Activated CD8-positive, alpha-beta memory T cell treated with anti-CD3 and anti-CD28 coated beads for 48 hours (primary cell): ENCODE results near the gene CEMIP.
A peak's percentile ranks its signal among the peaks of the same experiment; 100 is the strongest.
"Not testable (repeated sequence)": the region's sequence is repeated elsewhere in the genome, so short reads cannot be mapped to it uniquely, and the experiment has no call there.

Experiments
- DNase-seq, 3 experiments: peaks; one replicate each; pipeline ENCODE4 v3.0.0-alpha.2; 2020; ENCODE audit warnings: low read depth in 2 of 3, low spot score in 2 of 3

CEMIP gene

DNA sequence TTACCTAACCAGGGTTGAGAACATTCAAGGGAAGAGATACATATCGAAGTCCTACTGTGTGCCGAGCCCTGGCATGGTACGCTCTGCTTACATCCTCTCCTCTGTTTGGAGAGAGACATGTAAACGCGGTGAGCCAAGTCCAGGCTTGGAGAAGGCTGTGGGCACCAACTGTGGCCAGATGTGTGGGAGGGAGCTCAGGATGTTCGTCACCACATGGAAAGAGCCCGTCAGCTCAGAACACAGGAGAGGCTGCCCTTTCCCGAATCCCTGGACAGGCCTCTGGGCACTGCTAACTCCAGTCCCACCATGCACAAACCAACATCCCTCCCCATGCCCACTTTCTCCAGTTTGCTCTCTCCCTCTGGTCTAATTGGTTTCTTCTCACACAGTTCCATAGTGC, 167.4 kb downstream of the CEMIP start:
- no peak for DNase-seq

DNA sequence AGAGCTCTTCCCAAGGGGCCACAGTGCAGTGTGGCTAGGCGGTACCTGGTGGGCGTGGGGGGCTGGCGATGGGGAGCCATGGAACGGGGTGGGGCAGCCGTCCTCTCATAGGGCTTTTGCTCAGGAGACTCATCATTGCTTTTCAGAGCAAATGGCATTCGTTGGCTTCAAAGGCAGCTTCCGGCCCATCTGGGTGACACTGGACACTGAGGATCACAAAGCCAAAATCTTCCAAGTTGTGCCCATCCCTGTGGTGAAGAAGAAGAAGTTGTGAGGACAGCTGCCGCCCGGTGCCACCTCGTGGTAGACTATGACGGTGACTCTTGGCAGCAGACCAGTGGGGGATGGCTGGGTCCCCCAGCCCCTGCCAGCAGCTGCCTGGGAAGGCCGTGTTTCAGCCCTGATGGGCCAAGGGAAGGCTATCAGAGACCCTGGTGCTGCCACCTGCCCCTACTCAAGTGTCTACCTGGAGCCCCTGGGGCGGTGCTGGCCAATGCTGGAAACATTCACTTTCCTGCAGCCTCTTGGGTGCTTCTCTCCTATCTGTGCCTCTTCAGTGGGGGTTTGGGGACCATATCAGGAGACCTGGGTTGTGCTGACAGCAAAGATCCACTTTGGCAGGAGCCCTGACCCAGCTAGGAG, 169.6 kb downstream of the CEMIP start:
- no peak for DNase-seq

DNA sequence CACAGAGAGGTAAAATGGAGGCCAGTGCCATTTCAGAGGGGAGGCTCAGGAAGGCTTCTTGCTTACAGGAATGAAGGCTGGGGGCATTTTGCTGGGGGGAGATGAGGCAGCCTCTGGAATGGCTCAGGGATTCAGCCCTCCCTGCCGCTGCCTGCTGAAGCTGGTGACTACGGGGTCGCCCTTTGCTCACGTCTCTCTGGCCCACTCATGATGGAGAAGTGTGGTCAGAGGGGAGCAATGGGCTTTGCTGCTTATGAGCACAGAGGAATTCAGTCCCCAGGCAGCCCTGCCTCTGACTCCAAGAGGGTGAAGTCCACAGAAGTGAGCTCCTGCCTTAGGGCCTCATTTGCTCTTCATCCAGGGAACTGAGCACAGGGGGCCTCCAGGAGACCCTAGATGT, 170.6 kb downstream of the CEMIP start:
- DNase-seq, result no peak

DNA sequence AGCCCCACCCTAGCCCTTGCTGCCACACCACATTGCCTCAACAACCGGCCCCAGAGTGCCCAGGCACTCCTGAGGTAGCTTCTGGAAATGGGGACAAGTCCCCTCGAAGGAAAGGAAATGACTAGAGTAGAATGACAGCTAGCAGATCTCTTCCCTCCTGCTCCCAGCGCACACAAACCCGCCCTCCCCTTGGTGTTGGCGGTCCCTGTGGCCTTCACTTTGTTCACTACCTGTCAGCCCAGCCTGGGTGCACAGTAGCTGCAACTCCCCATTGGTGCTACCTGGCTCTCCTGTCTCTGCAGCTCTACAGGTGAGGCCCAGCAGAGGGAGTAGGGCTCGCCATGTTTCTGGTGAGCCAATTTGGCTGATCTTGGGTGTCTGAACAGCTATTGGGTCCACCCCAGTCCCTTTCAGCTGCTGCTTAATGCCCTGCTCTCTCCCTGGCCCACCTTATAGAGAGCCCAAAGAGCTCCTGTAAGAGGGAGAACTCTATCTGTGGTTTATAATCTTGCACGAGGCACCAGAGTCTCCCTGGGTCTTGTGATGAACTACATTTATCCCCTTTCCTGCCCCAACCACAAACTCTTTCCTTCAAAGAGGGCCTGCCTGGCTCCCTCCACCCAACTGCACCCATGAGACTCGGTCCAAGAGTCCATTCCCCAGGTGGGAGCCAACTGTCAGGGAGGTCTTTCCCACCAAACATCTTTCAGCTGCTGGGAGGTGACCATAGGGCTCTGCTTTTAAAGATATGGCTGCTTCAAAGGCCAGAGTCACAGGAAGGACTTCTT, 171.3 kb downstream of the CEMIP start:
- DNase-seq, result no peak

DNA sequence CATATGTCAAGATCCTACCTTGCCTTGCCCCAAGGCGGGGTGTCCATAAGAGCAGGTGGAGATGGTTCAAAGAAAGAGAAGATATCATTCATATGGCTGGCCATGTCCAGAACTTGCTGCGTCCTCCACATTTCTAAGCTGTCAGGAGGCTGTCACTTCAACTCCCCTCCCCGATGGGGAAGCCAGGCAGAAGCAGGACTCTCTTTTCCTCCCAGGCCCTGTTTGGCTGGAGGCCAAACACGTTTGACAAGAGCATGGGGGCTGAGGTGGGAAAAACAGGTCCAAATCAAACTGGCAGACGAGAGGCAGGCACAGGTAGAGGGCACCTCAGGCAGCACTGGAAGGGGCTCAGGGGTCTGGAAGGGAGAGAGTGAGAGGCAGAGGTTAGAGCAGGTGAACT, 172.8 kb downstream of the CEMIP start:
- DNase-seq, result no peak

DNA sequence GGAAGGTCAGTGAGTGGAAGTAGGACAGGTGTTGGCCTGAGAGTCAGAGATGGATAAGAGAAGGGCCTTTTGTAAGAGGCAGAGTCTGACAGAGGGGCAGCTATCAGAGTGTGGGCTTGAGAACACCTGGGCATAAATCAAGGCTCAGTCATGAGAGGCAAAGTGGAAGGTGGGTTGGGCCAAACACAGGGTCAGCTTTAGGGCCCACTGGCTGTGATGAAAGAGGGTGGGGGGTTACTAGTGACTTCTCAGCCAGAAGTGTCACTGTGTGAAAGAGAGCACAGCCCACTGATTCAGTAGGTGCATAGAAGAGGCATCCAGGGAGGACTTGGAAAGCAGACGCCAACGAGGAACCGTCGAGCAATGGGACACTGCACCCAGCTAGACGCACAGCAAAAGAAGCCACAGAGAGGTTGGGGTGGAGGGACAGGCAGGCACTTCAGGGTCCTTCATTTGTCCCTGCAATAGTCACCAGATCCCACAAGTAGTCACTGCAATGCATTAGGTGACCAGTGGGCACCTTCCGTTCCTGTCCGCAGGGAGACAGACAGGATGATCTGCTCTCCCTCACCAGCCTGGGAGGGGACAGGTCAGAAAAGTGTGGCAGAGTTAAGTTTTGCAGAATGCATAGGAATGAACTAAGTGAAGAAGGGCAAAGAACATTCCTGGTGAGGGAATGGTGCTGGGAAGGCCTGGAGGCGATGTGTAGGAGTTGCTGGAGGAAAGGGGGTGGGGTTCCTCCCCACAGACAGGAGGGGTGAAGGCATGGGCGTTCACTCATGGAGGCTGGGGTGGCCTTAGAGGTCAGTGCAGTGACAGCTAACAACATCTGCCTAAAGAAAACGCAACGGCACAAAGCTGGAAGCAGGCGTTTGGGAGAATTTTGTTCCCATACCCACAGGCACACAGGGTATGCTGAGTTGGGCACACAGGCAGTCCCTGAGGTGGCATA, 174.1 kb downstream of the CEMIP start:
- no peak for DNase-seq

DNA sequence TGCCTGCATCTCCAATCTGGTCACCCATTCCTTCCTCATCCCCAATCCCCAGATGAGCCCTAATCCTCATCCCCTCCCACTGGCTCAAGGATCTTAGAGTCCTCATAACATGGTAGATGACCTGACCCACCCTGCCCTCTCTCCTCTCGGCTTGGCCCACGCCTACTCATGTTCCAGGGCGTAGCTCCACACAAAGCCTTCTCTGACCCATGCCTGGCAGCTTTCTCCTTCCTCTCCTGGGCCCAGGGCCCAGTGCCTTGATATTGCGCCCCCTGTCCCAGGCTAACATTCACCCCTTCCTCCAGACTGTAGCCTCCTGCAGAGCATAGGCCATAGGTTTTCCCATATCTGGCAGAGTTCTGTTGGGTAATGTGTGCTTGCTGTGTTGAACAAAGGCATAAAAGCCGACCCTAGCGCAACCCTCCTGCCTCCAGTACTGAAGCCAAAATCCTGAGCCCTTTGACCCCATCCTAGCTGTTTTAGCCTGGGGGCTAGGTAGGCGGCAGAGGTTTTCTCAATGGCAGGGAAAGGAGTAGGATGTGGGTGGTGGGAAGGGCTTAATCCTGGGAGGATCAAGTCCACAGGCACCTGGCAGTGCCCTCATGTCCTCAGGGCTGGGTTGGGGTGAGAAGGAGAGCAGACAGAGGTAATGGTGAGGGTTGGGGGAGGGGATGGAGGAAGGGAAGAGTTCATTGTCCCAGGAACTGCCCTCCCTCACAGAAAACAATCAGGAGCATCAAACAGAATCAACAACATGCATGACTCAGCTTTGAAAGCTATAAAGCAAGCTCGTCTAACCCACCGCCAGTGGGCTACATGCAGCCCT, 175.0 kb downstream of the CEMIP start:
- no peak for DNase-seq

DNA sequence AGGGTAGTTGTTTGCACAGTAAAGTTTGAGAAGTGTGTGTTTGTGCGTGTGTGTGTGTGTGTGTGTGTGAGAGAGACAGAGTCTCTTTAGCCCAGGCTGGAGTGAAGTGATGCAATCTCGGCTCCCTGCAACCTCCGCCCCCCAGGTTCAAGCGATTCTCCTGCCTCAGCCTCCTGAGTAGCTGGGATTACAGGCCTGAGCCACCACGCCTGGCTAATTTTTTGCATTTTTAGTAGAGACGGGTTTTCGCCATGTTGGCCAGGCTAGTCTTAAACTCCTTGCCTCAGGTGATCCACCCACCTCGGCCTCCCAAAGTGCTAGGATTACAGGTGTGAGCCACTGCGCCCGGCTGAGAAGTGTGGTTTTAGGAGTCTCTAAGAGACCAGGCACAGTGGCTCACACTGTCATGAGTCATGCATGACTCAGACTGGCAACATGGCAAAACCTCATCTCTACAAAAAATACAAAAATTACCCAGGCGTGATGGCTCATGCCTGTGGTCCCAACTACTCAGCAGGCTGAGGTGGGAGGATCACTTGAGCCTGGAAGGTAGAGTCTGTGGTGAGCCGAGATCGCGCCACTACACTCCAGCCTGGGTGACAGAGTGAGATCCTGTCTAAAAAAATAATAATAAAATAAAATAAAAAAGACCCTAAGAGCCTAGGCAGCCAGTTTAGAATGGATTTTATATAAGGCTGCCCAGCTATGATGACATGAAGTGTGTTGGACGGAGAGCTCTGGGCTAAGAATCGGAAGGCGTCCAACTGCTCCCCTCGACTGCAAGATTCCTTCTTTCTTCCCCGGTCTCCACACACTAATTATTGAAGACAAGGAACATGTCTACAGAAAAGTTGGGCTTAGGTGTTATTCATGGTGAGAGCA, 176.6 kb downstream of the CEMIP start:
- peak; percentile 12 to 41 (median 28) for DNase-seq

DNA sequence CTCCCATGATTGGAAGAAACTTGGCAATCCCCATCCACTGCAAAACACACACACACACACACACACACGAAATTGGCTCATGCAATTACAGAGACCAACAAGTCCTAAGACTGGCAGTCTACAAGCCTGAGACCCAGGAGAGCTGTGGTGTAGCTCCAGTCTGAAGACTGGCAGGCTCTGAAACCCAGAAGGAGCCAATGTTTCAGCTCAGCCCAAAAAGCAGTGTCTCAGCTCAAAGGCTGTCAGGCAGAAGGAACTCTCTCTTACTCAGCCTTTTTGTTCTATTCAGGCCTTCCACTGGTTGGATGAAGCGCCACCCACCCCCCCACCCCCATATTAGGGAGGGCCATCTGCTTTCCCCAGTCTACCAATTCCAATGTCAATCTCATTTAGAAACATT, 178.4 kb downstream of the CEMIP start:
- DNase-seq, result no peak

DNA sequence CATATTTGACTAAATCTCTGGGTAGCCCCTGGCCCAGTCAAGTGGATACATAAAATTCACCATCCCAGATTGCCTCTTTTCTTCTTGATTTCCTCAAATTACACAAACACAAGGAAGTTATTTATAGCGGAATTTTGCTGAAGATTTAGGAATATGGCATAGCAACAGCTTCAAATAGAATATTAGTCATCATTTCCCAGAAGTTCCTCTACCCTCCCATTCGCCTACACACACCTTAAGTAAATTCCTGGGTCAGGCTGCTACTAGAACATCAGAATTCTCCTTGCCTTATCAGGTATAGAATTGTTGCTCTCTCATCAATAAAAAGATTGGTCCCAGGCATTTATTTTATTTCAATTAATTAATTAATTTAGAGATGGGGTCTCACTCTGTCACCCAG, 178.8 kb downstream of the CEMIP start:
- no peak for DNase-seq

DNA sequence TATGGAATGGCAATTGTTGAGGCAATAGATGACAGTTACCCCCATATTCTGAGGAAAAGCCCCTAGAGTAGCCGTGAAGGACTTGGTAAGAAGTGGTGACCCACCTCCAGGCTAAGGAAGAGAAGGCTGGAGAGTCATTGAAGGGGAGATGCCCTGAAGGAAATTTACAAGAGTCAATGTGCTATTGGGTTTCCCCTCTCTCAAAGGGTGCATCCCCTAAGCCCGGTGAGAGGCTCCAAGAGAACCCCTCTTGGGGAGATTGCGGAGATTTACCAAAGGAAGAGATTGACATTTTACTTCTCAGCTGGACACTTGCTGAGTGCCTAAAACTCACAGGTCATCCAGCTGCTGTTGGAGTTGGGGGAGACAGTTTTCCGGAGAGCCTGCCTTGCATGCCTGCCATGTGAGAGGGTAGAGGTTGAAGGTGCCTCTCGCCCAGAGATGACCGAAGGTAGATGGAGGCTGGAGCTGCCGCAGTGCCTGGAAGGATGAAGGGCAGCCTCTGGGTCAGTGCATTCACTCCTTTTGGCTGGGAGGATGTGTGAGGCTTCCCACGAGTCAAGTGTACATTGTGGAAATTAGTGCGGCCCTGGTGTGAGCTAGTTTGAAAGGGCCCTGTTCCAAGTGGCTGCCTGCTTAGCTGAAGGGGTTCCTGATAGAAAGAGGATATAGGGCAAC, 179.8 kb downstream of the CEMIP start:
- no peak for DNase-seq

DNA sequence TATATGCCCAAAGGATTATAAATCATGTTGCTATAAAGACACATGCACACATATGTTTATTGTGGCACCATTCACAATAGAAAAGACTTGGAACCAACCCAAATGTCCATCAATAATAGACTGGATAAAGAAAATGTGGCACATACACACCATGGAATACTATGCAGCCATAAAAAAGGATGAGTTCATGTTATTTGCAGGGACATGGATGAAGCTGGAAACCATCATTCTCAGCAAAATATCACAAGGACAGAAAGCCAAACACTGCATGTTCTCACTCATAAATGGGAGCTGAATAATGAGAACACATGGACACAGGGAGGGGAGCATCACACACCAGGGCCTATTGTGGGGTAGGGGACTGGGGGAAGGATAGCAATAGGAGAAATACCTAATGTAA, 186.3 kb downstream of the CEMIP start:
- not testable (repeated sequence) for DNase-seq

DNA sequence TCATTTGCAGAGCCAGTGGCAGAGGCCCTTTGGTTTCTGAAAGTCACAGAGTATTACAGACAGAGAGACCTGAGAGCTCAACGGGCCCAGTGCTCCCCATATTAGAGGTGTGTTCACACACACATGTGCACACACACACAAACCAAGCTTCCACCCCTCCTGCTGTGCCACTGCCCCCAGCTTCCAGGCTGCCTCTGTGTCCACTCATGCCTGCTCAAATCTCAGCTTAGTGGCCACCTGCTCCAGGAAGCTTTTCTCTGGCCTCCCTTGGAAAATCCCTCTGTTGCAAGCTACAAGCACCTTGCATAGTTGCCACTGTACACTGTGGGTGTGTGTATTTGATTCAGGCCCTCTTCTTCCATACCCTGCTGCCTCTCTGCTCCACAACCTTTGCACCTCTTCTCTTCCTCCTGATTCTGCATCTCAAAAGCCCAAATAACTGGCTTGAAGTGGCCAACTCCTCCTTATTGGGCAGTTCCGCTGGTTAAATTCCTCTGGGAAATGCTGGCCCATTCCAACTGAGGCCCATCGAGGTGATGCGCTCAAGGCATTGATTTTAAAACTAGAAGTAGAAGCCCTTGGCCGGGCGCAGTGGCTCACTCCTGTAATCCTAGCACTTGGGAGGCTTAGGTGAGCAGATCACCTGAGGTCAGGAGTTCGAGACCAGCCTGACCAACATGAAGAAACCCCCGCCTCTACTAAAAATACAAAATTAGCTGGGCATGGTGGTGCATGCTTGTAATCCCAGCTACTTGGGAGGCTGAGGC, 187.4 kb downstream of the CEMIP start:
- no peak for DNase-seq

DNA sequence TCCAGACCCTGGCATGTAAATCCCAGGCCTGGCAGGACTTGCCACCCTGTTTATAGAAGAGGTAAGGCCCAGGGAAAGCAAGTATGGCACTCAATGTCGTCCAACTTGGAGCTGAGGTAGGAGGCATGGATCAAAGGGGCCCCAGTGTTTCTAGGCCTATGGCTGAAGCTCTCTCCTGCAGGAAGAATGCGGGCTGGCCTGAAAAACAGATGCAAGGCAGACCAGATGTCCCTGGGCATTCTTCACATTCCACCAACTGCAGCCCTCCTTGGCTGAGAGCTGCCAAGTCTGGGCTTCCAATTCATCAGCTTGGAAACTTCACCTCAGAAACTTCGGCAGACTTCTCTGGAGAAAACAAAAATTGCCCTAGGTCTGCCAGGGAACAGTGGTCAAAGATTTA, 188.3 kb downstream of the CEMIP start:
- no peak for DNase-seq

DNA sequence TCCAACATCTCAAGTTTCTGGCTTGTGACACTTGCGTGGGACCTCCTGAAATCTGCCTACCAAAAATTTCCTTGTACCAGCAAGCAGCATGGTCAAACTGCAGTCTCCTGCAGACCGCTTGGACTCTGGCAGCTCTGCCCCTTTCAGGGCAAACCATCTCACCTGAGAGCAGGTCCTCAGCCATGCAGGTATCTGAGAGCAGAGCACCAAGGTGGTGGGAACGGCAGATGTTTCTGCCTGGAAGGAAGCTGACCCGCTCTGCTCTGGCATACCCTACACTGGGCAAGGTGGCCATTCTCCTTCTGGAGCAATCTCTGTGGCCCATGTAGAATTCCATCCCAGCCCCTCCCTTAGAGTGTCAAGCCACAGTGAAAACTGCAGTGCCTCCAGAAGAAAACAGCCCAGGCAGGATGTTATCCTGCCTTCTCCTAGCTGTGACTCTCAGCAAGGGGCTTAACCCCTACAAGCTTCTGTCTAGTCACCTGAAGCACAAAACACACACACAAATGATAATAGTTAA, 188.9 kb downstream of the CEMIP start:
- DNase-seq, result no peak

DNA sequence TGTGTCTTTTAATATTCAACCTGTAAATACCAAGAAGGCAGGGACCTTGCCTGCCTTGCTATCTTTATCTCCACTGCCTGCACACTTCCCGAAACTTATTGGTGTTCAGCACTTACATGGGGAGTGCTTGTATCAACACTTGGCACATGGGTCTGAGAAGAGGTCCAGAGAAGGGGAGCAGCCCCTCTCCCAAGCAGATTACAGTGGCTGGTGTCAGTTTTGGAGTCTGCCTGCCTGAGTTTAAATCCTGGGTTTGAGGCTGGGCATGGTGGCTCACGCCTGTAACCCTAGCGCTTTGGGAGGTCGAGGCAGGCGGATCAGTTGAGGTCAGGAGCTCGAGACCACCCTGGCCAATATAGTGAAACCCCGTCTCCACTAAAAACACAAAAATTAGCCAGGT, 190.1 kb downstream of the CEMIP start:
- no peak for DNase-seq

DNA sequence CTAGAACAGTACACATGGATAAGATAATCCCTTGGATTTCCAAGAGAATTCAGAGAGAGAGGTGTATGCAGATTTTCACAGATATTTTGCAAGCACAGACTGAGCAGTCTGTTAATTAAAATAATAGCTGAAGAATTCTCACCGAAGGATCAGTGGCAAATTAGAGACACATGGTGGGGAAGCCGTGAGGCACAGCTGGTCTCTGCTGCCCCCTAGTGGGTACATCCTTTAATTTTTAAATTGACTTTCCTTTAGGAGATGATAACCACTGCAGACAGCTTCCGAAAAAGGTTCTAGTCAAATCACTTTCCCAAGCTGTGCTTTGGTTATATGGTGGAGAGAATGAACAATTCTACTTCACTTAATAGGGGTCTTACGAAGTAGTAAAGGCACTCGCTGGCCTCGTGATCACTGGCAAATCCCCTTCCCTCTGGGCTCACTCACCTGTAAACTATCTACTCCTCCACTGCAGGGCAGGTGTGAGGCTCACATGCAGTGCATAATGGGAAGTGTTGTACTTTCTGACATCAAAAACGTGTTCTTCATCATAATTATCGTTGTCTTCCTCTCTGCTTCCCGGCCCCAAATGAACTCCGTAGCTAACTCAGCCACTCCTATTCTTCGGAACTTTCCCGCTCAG, 191.0 kb downstream of the CEMIP start:
- DNase-seq, result peak in 2 of 3 experiments; percentile 29 to 47

DNA sequence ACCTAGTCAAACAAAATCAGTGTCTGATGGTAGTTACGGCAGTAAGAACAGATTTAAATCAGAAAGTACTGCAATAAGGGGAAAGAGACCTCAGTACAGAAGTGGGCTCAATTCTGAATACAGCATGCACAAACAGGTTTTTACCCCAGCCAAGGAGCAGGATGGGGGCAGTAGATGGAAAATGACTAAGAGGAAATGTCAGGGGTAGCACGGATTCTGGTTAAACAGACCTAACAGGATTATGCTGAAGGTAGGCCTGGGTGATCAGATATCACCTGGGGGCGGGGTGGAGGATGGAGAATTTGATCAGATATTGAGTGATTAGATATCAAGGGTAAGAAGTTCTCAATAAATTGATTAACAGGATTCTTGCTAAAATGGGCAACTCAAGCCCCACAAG, 191.5 kb downstream of the CEMIP start:
- DNase-seq, result no peak
